ENCODE data around the gene OGG1. TPM values are rescaled to one million over a fixed set of nuclear protein-coding genes. Genes with fewer than 3 reads are reported as not detected.

Gene OGG1
- total RNA-seq, 1 experiment from 2014 or later, result 21.8 TPM

DNA sequence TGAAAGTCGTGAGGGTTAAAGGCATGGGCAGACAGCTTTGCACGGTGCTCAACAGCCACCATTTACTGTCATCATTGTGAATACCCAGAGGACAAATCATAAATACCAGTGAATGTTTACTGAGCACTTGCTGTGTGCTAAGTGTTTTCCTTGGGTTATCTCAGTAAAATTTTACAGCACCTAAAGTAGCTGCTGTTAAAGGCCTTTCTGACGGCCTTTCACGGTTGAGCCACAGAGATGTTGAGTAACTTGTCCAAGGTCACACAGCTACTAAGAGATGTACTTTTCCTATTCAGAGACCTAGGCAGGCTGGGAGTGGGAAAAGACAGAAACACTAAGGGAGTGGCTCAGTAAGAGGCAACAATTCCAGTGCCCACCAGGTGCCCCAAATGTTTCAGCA, 46.5 kb upstream of the OGG1 start:
- no peaks in the 10 kb centered on the region for H3K4me1 Mint-ChIP-seq (ENCODE audit: low read depth, unreplicated experiment)
- no peak overlapping the region for H3K27ac Mint-ChIP-seq (ENCODE audit: unreplicated experiment)
- H3K4me3 Mint-ChIP-seq (ENCODE audit: low read depth, unreplicated experiment), result no peak overlapping the region
- H3K27me3 Mint-ChIP-seq (ENCODE audit: unreplicated experiment), result peaks cover 37% of the 10 kb centered on the region
- no peak for DNase-seq
- intact Hi-C loops (cut with micrococcal nuclease; ENCODE audit: unreplicated experiment), result no loop called here
- no TSS peak for BruUV-seq (replicated peaks)
- TF ChIP-seq, protein P1, sequence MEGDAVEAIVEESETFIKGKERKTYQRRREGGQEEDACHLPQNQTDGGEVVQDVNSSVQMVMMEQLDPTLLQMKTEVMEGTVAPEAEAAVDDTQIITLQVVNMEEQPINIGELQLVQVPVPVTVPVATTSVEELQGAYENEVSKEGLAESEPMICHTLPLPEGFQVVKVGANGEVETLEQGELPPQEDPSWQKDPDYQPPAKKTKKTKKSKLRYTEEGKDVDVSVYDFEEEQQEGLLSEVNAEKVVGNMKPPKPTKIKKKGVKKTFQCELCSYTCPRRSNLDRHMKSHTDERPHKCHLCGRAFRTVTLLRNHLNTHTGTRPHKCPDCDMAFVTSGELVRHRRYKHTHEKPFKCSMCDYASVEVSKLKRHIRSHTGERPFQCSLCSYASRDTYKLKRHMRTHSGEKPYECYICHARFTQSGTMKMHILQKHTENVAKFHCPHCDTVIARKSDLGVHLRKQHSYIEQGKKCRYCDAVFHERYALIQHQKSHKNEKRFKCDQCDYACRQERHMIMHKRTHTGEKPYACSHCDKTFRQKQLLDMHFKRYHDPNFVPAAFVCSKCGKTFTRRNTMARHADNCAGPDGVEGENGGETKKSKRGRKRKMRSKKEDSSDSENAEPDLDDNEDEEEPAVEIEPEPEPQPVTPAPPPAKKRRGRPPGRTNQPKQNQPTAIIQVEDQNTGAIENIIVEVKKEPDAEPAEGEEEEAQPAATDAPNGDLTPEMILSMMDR (IDR thresholded peaks at IDR 0.05; ENCODE audit: unreplicated experiment), result no peak
- peaks cover 15% of the 10 kb centered on the region for H3K36me3 Mint-ChIP-seq (ENCODE audit: insufficient read depth, unreplicated experiment)
- H3K9me3 Mint-ChIP-seq (ENCODE audit: low read depth, unreplicated experiment), result no peaks in the 10 kb centered on the region
- CTCF ChIA-PET, result no interaction called here

DNA sequence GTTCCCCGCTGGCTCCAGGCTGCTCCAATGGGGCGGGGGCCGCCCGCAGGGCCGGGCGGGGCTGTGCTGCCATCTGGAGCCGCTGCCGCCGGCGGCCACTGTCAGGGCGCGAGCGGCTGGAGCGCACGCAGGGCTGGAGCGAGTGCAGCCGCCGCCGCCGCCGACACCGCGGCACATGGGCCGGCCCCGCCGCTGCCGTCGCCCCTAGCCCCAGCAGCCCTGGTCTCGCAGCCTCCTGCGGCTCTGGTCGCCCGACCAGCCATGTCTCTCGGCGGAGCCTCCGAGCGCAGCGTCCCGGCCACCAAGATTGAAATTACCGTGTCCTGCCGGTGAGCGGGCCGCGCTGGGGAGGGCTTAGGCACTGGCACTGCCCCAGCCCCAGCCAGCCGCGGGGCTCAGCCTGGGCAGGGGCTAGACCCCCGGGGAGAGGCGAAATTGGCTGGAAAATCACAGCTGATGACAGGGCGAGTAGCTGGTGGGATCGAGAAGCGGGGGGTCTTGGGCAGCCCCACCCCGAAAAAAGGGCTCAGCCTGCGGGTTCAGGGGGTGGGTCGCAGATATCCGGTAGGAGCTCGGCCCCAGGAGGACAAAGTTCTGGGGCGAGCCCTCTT, 45.9 kb upstream of the OGG1 start, which contains the start of gene CPNE9:
TSS of gene CPNE9 (plus strand) at position 98 of the 611 bp plus-strand sequence. CDS start at position 262, 164 bp downstream.
- H3K36me3 Mint-ChIP-seq (ENCODE audit: insufficient read depth, unreplicated experiment), result peaks cover 15% of the 10 kb centered on the region
- intact Hi-C loops (cut with micrococcal nuclease; ENCODE audit: unreplicated experiment), result no loop called here
- TF ChIP-seq, protein P1 (IDR thresholded peaks at IDR 0.05; ENCODE audit: unreplicated experiment), result no peak
- H3K4me1 Mint-ChIP-seq (ENCODE audit: low read depth, unreplicated experiment), result no peaks in the 10 kb centered on the region
- CTCF ChIA-PET, result no interaction called here
- no peaks in the 10 kb centered on the region for H3K9me3 Mint-ChIP-seq (ENCODE audit: low read depth, unreplicated experiment)
- no peak for DNase-seq
- peak within 1 kb of the TSS; percentile 65 for H3K4me3 Mint-ChIP-seq (ENCODE audit: low read depth, unreplicated experiment)
- H3K27ac Mint-ChIP-seq (ENCODE audit: unreplicated experiment), result no peak within 1 kb of the TSS
- no TSS peak for BruUV-seq (replicated peaks)
- peaks cover 43% of the 10 kb centered on the region for H3K27me3 Mint-ChIP-seq (ENCODE audit: unreplicated experiment)

DNA sequence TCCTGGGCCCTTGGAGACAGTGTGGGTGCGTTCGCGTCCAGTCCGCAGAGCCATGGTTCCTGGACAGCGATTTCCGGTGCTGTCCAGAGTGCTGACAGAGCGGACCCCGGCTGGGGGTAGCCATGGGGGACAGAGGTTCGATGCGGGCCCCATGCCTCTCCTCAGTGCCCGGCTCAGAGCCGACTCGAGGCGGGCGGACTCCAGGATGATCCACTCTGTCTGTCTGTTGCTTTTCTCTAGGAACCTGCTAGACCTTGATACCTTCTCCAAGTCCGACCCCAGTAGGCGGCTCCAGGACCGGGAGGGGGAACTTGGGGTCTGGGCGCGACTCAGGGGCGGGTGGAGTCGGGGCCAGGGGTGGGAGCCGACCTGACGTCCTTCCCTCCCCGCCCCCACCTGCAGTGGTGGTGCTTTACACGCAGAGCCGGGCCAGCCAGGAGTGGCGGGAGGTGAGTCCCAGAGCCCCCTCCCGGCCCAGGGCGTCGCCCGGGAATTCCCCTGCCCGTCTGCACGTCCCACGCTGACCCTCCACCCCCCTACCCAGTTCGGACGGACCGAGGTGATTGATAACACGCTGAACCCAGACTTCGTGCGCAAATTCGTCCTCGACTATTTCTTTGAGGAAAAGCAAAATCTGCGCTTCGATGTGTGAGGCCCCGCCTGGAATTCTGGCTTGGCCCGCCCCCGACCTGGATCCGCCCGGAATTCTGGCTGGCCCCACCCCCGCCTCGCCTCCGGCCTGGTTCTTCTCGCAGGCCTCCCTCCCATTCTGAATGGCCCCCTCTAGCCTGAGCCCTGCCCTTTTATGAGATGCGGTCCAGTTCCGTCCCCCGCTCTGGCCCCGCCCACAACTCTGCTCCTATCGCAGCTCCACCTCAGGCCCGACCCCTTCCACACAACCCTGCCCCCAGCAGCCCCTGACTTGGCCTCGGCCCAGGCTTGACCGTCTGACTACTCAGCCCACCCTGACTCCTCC, 45.1 kb upstream of the OGG1 start:
- Mint-ChIP-seq H3K27ac (ENCODE audit: unreplicated experiment) (no peak overlapping the region), H3K4me3 (ENCODE audit: low read depth, unreplicated experiment) (peak overlapping the region; percentile 65), H3K36me3 (ENCODE audit: insufficient read depth, unreplicated experiment) (peaks cover 15% of the 10 kb centered on the region), H3K27me3 (ENCODE audit: unreplicated experiment) (peaks cover 44% of the 10 kb centered on the region), H3K4me1 (ENCODE audit: low read depth, unreplicated experiment) (no peaks in the 10 kb centered on the region), H3K9me3 (ENCODE audit: low read depth, unreplicated experiment) (no peaks in the 10 kb centered on the region)
- TF ChIP-seq, protein P1 (IDR thresholded peaks at IDR 0.05; ENCODE audit: unreplicated experiment), result no peak
- intact Hi-C loops (cut with micrococcal nuclease; ENCODE audit: unreplicated experiment), result no loop called here
- BruUV-seq (replicated peaks), result no TSS peak
- peak; percentile 47 for DNase-seq
- CTCF ChIA-PET, result no interaction called here

DNA sequence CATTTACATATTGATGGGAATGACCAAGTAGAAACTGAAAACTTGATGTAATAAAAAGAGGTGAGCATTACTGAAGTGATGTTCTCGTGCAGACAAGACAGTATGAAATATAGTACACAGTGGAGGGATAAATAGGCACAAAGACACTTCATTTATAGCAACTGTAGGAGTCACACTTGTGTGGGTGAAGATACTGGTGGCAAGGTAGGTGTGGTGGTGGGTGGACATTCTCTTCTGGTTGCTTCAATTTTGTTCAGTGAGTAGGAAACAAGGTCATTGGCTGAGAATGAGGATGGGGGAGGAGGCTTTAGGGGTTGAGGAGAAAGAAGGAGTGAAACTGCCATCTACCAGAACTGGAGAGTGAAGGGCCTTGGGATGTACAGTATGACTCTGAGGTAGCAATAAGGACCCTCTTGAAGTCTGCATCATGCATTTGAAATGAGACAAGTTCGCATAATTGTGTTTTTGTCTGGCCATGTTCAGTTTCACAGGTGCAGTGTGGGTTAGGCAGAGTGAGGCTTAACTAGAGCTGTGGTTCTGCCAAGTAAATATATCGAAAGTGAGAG, 39.5 kb upstream of the OGG1 start:
- CTCF ChIA-PET, result interaction anchor here (0.7 kb wide), 1 partner anchor 10 kb away, joined by 3 read pairs; no protein-coding TSS in a partner anchor
- Mint-ChIP-seq H3K4me1 (ENCODE audit: low read depth, unreplicated experiment) (peaks cover 5% of the 10 kb centered on the region), H3K27ac (ENCODE audit: unreplicated experiment) (no peak overlapping the region), H3K9me3 (ENCODE audit: low read depth, unreplicated experiment) (no peaks in the 10 kb centered on the region), H3K4me3 (ENCODE audit: low read depth, unreplicated experiment) (no peak overlapping the region), H3K36me3 (ENCODE audit: insufficient read depth, unreplicated experiment) (no peaks in the 10 kb centered on the region), H3K27me3 (ENCODE audit: unreplicated experiment) (peaks cover 79% of the 10 kb centered on the region)
- TF ChIP-seq, protein P1 (IDR thresholded peaks at IDR 0.05; ENCODE audit: unreplicated experiment), result no peak
- intact Hi-C loops (cut with micrococcal nuclease; ENCODE audit: unreplicated experiment), result no loop called here
- no TSS peak for BruUV-seq (replicated peaks)
- DNase-seq, result no peak
